HK-2 (cell line): Measurements from ENCODE around the gene ALDOC.

Experiments
- DNase-seq: peaks from one replicate; pipeline ENCODE4 v3.0.0-alpha.2; 2018; ENCODE audit not compliant: unreplicated experiment

The ALDOC gene

DNA sequence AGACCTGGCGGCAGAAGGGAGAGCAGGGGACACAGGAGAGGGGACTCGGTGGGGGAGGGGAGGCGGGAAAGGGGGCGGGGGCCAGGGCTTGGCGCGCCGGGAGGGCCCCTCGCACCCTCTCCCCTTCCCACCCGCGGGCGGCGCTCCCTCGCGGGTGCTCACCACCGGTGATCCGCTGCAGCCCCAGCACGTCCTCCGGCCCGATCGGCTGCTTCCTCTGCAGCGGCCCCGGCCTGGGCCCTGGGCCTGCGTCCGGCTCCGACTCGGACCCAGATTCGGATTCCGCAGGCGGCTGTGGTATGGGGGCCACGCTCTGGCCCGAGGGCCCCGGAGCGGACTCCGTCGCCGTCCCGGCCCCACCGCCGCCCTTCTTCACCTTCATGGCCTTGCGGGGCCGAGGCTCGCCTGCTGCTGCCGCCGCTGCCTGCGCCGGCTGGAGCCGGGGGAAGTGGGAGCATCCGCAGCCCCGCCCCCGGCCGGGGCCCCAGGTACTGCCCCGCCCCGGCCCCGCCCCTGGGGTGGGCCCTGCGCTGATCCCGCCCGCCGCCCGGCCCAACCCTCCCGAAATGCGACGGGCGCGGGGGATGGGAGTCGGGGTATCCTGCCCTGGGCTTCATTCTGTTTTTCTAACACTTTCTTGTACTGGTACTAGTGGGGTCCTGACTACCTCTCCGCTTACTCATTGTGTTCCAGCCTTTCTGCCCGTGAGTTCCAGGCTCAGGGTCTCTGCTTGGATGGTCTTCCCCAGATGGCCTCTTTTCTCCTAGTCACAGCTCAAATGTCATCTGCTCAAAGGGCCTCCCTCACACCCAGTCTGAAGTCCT is 24.3 kb downstream of the ALDOC start, which contains the start of gene UNC119:
TSS of gene UNC119 (minus strand) at position 449 of the 824 bp plus-strand sequence. CDS start at position 382, 67 bp downstream.
- DNase-seq = peak; percentile 78

DNA sequence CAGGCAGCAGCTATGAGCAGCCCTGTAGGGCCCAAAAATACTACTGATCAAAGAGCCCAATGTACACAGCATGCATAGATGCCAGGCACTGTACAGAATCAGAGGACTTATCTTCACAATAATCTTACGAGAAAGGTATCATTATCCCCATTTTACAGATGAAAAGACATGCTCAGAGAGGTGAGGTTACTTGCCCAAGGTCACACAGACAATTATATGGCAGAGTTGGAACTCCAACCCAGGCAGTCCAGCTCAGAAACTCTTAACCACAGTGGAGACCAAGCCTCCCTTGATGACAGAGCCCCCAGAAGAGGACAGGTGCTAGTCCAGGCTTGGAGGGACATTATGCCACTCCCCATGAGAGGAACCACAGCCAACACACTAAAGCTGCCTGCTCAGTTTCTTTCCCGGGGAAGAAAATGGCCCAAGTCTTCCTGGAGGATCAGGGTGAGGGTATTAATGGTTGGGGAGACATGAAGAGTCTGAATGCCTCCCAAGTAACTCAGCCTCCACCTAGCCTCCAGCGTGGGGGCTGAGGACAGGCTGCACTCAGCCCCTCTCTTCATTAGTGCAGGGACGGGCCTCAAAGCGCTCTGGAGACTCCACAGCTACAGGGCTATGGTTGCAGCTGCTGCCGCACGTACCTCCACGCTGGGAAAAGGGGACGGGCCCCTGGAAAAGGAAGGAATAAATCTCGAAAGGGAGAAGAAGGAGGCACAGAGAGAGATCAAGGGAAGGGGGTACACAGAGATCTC is 25.1 kb downstream of the ALDOC start:
- DNase-seq = peak; percentile 43

DNA sequence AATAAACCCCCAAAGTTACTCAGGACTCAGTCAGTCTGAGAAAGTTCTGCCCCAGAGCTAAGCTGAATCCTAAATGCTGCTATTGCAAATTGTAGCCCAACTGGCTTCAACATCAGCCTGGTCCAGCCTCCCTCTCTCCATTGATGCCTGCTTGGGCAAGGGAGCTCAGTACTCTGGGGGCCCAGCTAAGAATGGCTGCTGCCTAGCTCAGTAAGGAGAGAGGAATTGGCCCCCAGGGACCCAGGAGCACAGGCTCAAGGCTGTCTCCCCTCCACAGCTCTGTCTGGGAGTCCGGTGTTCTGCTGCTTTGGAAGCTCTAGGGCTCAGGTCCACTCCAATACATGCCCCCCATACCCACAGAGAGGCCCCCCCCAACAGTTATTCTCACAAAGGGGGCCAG is 25.8 kb downstream of the ALDOC start:
- DNase-seq = no peak

DNA sequence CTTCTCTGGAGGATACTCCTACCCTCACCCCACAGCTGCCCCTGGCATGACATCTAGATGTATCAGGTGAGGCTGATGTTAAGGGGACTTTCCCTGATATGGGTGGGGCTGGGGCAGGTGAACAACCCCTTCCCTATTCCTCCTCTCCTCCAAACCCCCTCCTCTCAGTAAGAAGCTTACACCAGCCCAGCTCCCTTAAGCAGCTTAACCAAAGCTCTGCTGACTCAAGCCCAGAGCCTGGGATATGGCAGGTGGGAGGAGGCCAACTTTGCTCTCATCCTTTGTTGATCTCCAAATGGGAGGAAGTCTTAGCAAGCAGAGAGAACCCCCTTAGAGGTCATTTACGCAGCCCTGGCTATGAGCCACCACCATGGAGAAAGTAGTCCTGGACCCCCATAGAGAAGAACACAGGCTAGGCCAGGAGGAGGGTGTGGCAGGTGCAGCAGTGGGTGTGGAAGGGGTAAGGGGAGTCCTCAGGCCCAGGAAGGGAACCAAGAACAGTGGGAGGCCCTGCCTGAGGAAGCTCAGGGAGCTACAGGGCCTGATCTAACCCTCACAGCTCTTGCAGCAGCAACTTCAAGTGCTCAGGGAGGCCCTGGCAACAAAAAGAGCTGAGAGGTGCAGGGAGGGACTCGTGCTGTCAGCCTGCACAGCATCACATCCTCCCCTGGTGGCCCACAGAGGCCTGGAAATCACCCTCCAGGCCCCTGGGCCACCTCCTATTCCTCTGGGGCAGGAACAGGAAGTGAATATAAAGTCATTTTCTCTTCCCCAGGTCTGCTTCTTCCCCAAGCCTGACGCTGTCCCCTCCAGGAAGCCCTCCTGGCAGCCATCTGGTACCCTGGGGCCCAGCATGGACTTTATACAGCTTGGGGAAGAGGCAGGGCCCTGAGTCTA is 27.2 kb downstream of the ALDOC start:
- no peak for DNase-seq

DNA sequence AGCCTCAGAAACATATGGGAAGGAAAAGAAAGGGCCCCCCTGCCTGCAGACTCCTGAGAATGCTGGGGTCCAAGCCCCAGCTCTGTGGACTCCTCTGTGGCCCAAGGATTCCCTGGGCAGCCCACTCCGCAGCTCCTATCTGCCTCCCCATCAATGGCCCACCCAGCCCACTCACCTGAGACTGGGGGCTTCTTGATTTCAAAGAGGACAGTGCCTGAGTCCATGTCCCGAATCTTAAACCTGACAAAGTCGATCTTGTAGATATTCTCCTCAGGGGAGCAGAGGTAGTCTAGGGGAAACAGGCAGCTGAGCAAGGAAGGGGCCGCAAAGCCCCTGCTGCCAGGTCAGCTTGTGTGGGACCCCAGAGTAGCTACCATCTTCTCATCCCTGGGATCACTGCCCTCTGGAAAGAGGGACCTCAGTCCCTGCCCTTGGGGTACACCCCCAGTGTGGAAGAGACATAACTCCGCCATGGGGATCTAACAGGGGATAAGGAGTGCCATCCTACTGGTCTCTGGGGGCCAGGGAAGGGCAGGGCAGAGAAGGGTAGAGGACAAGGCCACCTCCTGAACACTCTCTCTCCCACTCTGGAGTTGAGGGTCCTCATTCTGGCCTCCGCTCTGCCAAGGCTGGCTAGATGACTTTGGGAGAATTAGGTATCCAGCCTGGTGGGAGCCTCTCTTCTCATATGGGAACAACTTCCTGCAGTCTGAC is 28.1 kb downstream of the ALDOC start:
- no peak for DNase-seq

DNA sequence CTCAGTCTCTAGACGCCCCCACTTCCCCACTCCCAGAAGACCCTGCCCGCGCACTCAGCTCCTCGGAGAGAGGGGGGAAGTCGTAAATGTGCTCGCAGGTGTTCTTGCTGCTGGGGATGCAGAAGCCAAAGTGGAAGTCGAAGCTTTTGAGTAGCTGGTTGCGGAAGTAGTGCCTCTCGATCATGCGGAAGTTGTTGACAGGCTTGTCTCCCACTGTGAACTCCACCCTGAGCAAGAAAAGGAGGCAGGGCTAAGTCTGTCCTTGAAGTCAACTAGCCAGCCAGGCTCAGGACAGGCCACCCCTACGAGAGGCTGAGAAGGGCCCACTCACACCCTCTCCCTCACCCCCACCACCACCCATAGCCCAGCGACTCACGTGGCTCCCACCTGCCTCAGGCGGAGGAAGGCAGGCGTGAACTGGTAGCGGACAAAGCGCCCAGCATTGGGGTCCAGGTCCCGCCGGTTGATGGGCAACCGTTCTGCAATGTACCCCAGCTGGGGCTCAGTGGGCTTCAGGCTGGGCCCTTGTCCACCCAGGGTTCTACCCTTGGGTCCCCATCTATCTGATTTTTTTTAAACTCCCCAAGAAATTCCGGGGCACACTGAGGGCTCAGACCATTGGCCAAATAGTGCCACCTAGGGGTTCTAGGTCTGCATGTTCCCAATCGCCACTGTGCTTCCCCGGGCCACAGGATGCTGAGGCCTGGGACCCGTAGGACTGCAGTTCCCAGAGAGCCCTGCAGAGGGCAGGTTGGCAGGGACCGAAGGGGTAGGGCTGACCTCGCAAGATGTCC is 28.9 kb downstream of the ALDOC start:
- peak; percentile 80 for DNase-seq

DNA sequence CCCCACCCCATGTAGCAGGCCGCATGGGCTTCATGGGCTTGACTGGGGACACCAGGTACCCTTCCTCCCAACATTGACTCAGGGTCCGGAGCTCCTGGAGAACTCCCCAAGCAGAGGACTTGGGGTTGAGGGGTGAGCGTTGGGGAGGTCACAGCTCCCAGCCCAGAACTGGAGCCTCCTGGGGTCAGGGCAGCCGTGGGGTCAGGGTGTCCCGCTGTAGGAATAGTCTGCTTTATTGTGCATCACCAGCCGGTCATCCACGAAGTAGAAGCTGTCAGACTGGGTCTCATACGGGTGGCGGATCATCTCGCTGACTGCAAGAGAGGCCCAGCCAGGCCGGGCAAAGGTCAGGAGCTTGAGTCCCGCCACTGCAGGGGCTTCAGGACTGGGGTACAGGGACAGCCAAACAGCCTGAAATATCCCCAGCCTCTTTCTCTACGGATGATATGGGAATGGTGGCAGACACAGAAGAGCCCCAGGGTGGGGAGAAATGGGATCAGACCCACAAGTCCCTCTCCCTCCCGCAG is 29.5 kb downstream of the ALDOC start:
- DNase-seq = no peak

DNA sequence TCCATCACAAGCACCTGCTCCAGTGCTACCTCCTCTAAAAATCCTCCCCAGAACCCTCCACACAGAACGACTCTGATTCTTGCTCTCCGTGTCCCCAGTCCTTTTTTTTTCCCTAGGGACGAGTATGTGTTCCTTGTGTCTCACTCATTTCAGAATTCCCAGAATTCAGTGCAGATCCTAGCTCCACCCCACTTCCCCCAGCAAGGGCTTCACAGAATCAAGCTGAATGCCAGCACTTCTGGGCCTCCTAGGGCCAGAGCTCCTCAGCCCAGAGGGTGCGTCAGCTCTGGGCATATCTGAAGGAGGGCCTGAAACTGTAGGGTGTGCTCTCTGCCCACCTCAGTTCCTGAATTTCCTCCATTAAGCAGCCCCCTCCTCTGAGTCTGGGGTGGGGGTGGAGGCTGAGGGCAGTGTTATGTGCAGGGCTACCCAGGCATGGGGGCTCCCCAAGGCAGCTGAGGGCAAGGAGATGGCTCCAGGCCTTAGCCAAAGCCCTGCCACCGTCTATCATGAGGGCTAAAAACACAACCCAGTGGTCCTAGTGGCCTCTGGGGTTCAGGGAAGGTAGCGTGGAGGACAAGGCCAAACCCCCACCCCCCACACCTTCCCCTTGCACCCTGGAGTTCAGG is 30.8 kb downstream of the ALDOC start:
- DNase-seq = no peak

DNA sequence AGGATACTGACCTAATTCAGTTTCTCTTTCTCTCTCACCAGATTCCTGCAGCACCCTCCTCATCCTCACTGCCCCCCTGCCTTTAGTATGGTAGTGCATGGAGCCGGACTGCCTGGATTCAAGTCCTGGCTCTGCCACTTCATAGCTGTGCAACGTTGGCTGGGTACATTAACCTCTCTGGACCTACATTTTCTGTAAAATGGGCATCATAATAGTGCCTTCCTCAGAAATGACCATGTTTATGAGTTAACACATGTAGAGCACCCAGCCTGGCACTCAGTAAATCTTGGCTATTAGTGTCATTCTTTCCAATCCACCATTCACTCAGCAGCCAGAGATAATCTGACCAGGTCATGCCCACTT is 31.6 kb downstream of the ALDOC start:
- DNase-seq = no peak

DNA sequence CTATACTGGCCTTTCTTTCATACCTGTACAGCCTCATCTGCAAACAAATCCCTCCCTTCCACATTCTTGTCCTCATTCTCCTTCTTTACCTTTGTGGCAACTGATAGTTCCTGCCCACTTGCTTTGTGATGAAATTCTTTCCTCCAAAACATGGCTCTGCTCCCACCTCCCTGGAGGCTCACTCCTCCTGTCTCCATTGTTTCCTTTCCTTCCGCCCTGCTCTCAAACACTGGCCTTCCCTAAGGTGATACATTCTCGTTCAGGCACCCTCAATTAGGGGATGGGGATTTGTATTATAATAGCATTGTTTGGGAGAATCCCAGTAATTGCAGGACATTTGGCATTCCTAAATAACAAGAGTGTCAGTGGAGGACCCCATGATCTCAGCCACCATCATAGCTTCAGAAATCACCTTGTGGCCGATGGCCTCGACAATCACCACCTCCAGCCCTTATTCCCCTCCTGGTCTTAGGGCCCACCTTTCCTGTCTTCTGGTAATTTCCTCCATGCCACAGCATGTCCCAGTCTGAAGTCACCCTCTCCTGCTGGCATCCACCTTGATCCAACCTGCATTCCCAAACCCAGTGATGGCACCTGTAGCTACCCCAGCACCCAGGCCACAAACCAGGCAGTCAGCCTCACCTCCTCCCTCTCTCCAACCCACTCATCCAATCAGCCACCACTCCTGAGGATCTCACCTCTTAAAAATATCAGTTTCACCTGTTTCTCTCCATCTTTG is 32.1 kb downstream of the ALDOC start:
- DNase-seq = no peak

DNA sequence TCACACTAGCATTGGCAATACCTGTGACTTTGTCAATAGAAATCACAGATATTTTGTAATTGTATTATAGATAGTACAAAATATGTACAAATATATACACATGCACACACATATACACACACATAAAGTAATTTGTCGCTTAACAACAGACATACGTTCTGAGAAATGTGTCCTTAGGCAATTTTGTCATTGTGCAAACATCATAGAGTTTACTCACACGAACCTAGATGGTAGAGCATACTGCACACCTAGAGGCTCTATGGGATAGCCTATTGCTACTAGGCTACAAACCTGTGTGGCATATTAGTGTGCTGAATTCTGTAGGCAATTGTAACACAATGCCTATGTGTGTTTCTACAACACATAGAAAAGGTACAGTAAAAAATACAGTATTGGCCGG is 35.3 kb downstream of the ALDOC start:
- no peak for DNase-seq

DNA sequence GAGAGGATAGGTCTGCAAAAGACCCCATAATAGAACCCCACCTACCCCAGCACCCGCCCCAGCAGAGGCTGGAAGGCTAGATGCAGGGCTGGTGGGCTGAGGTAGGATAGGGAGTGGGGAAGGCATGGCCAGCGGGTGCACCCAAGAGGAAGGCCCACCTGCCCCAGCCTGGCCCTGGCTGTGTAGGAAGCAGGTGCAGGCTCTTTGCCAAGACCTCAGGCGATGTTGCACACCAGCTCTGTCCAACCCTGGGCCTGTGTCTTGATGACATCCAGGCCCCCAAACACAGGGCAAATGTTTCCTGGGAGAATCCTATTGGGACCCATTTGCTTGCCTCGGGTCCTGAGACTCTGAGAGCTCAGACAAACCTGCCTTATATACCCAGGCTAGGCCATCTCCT is 36.5 kb downstream of the ALDOC start:
- DNase-seq = no peak

DNA sequence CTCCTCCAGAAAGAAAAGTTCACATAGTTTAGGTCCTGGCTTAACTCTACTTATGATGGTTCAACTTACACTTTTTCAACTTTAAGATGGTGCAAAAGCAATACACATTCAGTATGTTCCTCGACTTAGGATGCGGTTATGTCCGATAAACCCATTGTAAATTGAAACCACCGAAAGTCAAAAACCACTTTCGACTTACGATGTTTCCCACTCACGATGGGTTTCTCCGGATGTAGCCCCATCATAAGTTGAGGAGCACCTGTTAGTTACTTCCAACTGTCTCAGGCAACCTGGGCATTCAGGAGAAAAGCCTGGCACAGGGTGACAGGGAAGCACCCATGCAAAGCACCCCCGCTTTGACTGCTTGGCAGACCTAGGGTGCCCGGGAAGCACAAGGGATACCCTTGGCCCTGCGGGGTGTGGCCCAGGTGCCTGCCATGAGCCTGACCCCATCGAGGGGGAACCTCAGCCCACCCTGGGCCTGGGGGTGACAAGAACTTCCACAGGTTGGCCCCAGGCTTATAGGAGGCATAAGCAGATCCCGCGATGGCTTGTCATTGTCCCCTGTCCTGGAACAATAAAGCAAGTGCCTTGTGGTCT is 38.3 kb downstream of the ALDOC start:
- no peak for DNase-seq

DNA sequence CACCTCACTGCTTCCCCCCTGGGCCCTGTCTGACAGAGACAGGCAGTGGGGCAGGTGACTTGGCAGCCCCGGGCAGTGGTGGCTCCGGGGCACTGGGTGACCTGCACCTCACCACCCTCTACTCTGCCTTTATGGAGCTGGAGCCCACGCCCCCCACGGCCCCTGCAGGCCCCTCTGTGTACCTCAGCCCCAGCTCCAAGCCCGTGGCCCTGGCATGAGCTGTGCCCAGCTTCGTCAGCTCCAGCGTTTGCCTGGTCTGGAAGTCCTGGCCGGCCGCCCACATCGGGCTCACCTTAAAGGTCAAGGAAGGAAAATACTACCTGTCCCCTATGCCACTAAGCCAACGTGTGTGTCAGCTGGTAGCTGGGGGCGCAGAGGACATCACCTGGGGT is 39.5 kb downstream of the ALDOC start:
- DNase-seq = no peak

DNA sequence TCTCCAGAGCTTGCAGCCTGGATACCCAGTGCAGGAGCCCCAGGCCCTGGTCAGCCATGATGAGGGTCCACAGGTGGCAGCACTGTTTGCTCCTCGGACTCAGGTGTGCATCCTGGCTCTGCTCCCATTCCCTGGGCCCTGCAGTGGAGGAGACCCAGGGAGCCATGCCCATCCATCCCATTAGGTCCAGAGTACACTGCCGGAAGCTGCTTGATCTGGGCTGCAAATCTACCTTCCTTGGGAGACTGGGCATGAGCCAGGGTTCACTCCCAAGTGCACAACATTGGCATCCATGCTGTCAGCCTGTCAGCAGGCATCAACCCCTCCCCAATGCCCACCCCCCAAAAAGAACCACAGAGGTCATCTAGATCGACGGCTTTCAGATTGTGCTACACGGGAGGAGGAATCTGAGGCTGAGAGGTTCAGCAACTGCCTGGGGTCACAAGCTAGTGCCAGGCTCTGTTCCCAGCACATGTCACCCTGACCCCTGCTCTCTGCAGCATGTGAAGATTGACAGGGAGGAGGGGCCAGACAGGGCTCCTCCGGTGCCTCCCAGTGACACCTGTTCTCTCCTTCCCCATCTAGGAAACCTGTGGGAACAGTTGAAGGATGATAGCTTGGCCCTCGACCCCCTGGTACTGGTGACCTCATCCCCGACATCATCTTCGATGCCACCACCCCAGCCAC is 40.0 kb downstream of the ALDOC start:
- DNase-seq = no peak

DNA sequence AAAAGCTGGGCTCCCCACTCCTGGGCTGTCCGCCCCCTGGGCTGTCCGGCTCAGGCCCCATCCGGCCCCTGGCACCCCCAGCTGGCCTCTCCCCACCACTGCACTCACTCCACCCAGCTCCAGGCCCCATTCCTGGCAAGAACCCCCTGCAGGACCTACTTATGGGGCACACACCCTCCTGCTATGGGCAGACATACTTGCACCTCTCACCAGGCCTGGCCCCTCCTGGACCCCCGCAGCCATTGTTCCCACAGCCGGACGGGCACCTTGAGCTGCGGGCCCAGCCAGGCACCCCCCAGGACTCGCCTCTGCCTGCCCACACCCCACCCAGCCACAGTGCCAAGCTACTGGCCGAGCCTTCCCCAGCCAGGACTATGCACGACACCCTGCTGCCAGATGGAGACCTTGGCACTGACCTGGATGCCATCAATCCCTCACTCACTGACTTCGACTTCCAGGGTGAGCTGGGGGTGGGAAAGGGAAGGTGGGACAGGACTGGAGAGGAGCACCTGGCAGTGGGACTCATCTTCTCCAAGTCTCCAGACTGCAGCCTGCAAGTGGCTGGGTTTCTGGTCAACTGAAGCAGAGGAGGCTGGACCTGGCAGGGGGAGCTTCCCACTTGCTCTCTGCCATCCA is 41.8 kb downstream of the ALDOC start:
- DNase-seq = no peak

DNA sequence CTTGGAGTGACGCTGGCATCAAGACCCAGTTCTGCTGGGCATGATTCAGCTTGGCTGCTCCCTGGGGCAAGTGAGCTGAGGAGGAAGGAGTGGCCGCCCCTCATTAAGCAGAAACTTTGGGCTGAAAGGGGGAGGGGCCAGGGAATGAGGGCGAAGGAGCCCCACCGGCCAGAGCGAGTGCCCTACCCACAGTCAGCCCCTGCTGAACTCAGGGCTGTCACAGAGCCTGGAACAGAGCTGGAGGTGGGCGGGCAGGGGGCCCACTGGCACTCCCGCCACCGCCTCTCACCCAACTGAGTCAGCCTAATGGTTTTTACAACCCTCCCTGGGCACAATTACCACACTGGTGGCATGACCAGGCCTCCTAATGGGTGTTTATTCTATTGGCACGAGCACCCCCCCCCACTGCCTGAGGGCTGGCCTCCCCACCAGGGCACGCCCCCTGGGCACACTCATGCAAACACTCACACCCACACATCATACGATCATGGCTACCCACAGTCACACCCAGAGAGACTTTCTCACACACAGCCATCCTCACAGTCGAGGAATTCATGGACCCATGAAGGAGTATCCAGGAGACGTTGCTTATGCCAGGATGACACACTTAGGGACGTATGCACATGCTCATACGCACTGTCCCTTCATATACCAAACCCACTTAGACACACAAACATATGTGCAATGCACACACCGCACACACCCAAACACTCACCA is 43.4 kb downstream of the ALDOC start:
- no peak for DNase-seq
